Fibroblast of peridontal ligament (primary cell): ENCODE results near the gene NTNG1.

Experiments
- DNase-seq: peaks from one replicate; pipeline ENCODE4 v3.0.0-alpha.2; 2010; ENCODE audit errors: extremely low read depth

The NTNG1 gene

DNA sequence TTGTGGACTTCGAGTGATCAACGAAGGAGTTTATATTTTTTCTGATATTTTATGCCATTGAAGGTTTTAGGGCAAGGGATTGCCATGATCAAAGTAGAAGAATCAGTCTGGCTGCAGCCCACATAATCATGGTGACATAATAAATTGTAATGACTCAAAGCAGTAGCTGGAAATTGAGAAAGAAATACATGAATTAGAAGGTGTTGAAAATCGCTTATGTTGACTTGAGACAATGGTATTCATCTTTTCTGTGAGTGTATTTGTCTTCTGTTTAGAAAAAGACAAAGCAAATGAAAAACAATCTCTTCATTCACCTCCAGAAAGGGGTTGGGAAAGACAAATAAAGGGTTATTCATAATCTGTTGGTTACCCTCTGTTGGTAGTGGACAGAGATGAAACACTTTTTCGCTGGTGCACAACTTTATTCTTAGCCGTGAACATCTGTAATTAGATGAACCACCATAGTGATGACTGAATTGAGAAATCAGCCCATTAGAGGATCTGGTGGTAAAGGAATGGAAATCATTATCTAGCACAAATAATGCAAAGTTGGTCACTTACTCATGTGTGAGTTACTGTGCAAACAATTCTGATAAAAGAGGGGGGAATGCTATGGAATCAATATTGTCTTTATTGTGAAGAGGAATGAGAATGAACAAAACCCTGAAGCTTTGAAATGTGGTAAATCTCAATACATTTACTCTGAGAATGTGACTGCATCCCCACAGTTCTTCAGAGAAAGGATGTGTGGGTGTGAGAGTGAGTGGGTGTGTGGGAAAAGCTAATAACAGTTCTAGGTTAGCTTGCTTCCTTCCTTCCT lies 121.8 kb downstream of the NTNG1 start:
- no peak for DNase-seq

- no peak for DNase-seq
Measured at GRCh38 chr1:107263291-107263915, 122.6 kb downstream of the NTNG1 start.

GRCh38 chr1:107264007-107264406 lies 123.2 kb downstream of the NTNG1 start:
- DNase-seq = no peak

DNA sequence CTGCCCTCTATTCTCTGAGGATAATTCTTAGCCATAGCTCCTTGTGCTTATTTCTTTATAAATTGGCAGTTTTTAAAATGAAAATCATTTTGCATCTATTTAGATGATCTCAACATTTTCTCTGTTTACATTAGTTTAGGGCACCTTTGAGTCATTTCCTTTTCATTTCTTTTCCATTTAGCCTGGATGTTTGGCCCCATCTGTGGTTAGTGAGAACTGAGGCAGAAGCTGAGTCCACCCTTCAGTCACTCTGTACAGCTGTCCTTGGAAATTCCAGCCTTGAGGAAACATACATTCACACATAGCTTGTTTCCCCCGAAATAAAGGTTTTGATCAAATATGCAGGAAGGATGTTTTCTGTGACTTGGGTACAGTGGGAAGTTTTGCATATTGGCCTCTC lies 123.7 kb downstream of the NTNG1 start:
- no peak for DNase-seq

GRCh38 chr1:107267489-107267888 lies 126.7 kb downstream of the NTNG1 start:
- no peak for DNase-seq

- no peak for DNase-seq
Measured at GRCh38 chr1:107272321-107272720, 131.5 kb downstream of the NTNG1 start.

DNA sequence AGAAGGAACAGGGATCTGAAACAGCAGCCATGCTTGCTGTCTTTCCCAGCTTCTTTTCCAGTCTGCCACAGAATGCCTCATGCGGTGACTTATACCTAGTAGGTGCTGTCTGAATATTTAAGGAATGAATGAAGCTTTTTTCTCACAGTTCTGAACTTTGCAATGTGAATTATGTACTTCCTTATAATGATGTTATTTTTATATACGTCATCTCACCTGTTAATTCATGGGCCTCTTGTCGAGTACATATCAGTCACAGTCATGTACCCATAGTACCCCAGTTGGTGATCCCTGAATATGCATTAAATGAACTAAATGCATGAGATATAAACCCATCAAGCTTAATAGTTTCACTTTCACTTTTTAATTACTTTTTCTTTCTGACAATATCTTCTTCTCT lies 132.7 kb downstream of the NTNG1 start:
- no peak for DNase-seq

DNA sequence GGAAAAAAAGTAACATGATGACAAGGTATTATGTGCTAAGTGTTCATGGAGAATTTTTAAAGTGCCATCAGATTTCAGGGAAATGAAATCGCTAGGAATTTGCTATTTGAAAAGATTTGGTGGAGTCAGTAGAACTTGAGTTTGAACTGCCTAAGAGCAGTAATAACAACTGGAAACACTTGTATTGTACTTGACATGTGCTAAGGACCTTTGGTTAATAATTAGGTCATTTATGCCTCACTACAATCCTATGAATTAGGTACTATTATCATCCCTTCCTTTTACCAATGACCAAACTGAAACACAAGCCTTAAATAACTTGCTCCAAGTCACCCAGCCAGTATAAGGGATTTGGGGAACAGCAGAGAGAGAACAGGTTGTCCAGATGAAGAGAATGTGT lies 133.4 kb downstream of the NTNG1 start:
- DNase-seq = no peak

GRCh38 chr1:107276247-107276646 lies 135.4 kb downstream of the NTNG1 start:
- no peak for DNase-seq

DNA sequence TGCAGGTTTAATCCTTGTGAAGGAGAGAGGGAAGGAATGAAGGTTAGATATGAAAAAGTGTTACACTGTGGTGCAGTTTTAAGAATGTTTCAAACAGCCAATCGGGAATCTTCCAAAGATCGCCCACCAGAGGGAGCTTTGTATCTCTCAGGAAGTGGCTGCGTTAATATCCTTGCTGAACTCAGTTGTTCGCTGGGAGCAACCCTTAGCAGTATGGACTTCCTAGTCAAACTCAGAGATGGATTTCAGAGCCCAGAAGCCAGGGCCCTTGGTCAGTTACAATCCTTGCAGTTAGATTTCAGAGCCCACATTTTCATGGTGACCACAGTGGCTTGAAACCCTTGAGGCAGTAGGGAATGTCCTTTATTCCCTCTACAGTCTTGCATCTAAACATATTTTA lies 136.2 kb downstream of the NTNG1 start:
- DNase-seq = peak; percentile 74

- no peak for DNase-seq
Measured at GRCh38 chr1:107286125-107286524, 145.3 kb downstream of the NTNG1 start.

DNA sequence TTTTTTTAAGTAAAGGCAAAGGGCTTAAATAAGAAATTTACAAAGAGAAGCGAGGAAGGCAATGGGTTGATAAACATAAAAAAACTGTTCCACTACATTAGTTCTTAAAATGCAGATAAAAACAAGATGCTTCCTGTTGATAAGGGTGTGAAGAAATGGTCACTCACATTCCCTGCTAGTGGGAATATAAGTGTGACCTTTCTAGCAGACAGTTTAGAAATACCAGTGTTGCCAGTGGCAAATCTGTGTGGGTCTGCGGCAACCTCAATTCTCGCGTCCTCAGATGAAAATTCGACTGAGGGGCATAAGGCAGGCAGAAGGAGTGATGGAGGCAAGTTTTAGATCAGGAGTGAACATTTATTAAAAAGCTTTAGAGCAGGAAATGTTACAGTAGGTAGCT lies 151.1 kb downstream of the NTNG1 start:
- no peak for DNase-seq

GRCh38 chr1:107293901-107294613 lies 153.2 kb downstream of the NTNG1 start:
- no peak for DNase-seq

DNA sequence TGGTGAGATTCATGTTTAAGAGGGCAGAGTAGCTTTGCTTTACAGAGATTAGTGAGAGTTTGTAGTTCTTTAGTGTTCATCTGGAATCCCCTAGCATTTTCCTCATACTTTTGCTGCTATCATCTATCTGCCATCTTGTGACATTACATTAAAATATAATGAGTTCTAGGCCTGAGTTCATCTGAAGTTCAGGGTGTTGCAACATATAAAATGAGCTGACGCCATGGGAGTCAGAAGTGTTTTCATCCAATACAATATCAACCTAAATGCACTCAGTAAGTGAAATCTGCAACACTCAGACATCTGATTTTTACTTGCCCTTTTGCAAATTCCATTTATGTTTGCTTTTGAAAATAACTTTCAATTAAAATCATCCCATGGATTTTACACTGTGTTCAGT lies 153.8 kb downstream of the NTNG1 start:
- DNase-seq = peak; percentile 27

DNA sequence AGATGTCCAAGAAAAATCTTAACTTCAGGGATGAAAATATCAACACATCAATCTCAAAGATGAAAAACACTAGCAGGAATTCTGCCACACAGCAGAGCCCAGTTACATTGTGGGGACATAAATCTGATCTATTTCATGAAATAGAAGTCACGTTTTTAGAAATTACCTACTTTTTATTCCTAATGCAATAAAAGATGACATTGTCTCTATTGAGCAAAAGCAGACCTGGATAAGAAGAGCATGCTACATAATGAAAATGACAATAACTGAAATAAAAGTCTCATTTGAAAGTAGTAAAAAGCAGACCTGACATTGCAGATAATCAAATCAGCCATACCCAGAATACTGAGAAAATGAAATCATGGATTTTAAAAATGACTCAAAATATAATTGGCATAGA lies 156.8 kb downstream of the NTNG1 start:
- DNase-seq = no peak

GRCh38 chr1:107298526-107298925 lies 157.7 kb downstream of the NTNG1 start:
- no peak for DNase-seq

- DNase-seq = no peak
Measured at GRCh38 chr1:107299521-107299920, 158.7 kb downstream of the NTNG1 start.

GRCh38 chr1:107309962-107310361 lies 169.1 kb downstream of the NTNG1 start:
- DNase-seq = no peak

- no peak for DNase-seq
Measured at GRCh38 chr1:107315652-107316051, 174.8 kb downstream of the NTNG1 start.

GRCh38 chr1:107318932-107319331 lies 178.1 kb downstream of the NTNG1 start:
- DNase-seq = no peak

DNA sequence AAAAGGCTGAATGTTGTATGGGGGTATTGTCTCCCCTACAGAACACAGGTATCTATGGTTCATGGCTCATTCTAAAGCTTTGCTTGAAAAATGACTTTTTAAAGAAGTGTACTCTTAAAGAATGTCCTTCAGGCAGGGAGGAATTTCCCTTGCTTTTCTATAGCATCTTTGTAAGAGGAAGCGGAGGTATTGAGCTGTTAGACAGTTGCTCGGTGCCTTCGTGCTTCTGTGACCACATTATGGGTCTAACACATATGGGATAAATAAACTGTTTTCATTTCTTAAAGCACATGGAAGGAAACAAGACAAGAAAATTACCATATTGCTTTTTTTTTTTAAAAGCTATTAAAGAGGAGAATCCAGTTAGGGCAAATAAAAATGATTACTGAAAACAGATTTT lies 182.9 kb downstream of the NTNG1 start:
- no peak for DNase-seq

GRCh38 chr1:107326824-107327445 lies 186.1 kb downstream of the NTNG1 start:
- peak; percentile 14 for DNase-seq
